Gastrocnemius medialis (tissue), 4 donors: ENCODE measurements around the gene LY9.

Experiments
- POLR2A ChIP-seq, 2 donors: fragments of 450-650 bp; IDR thresholded peaks; one replicate each; pipeline ENCODE4 v1.6.1; 2017; ENCODE audit warnings: antibody characterized with exemption in 2 of 2, mild to moderate bottlenecking in 2 of 2, moderate library complexity in 2 of 2
- TF ChIP-seq, protein P1 (sequence below), 5 experiments: fragments of 450-650 bp in 3 of 5; fragments of 200-600 bp in 2 of 5; sonication (generic) in 2 of 5; IDR thresholded peaks in 4 of 5; conservative IDR thresholded peaks in 1 of 5; 1 replicate in 4 of 5; 2 replicates in 1 of 5; pipeline ENCODE4 v1.5.1; 2016 to 2019; ENCODE audit warnings: antibody characterized with exemption in 5 of 5, mild to moderate bottlenecking in 3 of 5, moderate library complexity in 3 of 5

DNA sequence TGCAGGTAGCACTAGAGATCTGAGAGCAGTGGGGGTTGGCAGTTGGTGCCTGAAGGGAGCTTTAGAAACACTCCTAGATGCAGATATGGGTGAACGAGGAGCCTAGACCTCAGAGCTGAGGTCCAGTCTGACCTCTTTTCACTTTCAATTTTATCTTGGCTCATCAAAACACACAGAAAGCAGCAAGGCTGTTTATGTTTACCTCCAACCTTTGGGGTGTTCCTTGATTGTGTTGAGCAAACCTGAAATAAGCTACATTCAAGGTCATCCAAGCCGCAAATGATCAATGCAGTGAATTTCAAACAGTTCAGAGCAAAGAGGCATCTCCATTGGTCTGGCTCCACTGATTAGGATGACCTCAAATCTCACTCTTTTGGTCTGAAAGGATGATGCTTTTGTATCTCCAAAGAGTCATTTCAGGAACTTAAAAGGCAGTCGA is 1.3 kb downstream of the LY9 start:
- TF ChIP-seq, protein P1, sequence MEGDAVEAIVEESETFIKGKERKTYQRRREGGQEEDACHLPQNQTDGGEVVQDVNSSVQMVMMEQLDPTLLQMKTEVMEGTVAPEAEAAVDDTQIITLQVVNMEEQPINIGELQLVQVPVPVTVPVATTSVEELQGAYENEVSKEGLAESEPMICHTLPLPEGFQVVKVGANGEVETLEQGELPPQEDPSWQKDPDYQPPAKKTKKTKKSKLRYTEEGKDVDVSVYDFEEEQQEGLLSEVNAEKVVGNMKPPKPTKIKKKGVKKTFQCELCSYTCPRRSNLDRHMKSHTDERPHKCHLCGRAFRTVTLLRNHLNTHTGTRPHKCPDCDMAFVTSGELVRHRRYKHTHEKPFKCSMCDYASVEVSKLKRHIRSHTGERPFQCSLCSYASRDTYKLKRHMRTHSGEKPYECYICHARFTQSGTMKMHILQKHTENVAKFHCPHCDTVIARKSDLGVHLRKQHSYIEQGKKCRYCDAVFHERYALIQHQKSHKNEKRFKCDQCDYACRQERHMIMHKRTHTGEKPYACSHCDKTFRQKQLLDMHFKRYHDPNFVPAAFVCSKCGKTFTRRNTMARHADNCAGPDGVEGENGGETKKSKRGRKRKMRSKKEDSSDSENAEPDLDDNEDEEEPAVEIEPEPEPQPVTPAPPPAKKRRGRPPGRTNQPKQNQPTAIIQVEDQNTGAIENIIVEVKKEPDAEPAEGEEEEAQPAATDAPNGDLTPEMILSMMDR (IDR thresholded peaks at IDR 0.05 in 4 of 5, conservative IDR thresholded peaks at IDR 0.05 in 1 of 5) = no peak
- TF ChIP-seq POLR2A (IDR thresholded peaks at IDR 0.05) = no peak
